ENCODE data around the gene AQP9. TPM values are rescaled to one million over a fixed set of nuclear protein-coding genes. Genes with fewer than 3 reads are reported as not detected.
A peak's percentile ranks its signal among the peaks of the same experiment; 100 is the strongest.

Gene AQP9
- total and polyA plus RNA-seq, 7 donors: 0.12 to 1.8 (median 0.45) TPM

- H3K9me3 ChIP-seq: no peaks in the 10 kb centered on the region
- ATAC-seq (peak in 2 of 4 donors; percentile 54 to 61), DNase-seq (no peak)
- WGBS, 3 donors: 79 to 87% (median 86%) methylated on average over 7 of the region's 7 CpGs
- peaks cover 10% of the 10 kb centered on the region for H3K4me1 ChIP-seq
- intact Hi-C loops (cut with DNase I): no loop called here
- H3K36me3 ChIP-seq (ENCODE audit: insufficient read depth in 1 of 2, low read depth in 1 of 2): no peaks in the 10 kb centered on the region
- no peak overlapping the region for H3K4me3 ChIP-seq
- H3K27me3 ChIP-seq (ENCODE audit: insufficient read depth in 3 of 3, low read length in 2 of 3): no peaks in the 10 kb centered on the region
- no peak overlapping the region for H3K27ac ChIP-seq
- TF ChIP-seq CTCF (IDR thresholded peaks at IDR 0.05): peak; percentile 37
These were observed 74.8 kb downstream of the AQP9 start for GRCh38 chr15:58212909-58213526.

GRCh38 chr15:58213587-58214338, 75.6 kb downstream of the AQP9 start:
- no peaks in the 10 kb centered on the region for H3K9me3 ChIP-seq
- H3K4me3 ChIP-seq: no peak overlapping the region
- WGBS, 3 donors: 32 to 43% (median 33%) methylated on average over 5 of the region's 5 CpGs
- H3K27ac ChIP-seq: no peak overlapping the region
- peaks cover 10% of the 10 kb centered on the region for H3K4me1 ChIP-seq
- no peaks in the 10 kb centered on the region for H3K27me3 ChIP-seq (ENCODE audit: insufficient read depth in 3 of 3, low read length in 2 of 3)
- intact Hi-C loops (cut with DNase I): no loop called here
- no peak for TF ChIP-seq CTCF (IDR thresholded peaks at IDR 0.05)
- no peaks in the 10 kb centered on the region for H3K36me3 ChIP-seq (ENCODE audit: insufficient read depth in 1 of 2, low read depth in 1 of 2)
- no peak for DNase-seq
- ATAC-seq: peak in 1 of 4 donors; percentile 51

- ATAC-seq (no peak), DNase-seq (no peak)
These were observed 76.6 kb downstream of the AQP9 start for GRCh38 chr15:58214591-58215340.

GRCh38 chr15:58217460-58217859, 79.3 kb downstream of the AQP9 start:
- intact Hi-C loops (cut with DNase I): no loop called here
- TF ChIP-seq CTCF (IDR thresholded peaks at IDR 0.05): no peak
- Histone ChIP-seq H3K36me3 (ENCODE audit: insufficient read depth in 1 of 2, low read depth in 1 of 2) (no peaks in the 10 kb centered on the region), H3K9me3 (peaks cover 7% of the 10 kb centered on the region), H3K4me1 (peaks cover 10% of the 10 kb centered on the region), H3K27ac (no peak overlapping the region), H3K27me3 (ENCODE audit: insufficient read depth in 3 of 3, low read length in 2 of 3) (no peaks in the 10 kb centered on the region), H3K4me3 (no peak overlapping the region)
- ATAC-seq: no peak
- 85 to 96% (median 94%) methylated on average over 4 of the region's 4 CpGs for WGBS, 3 donors
- no peak for DNase-seq

More at GRCh38 chr15:58214591-58215340, 76.6 kb downstream of the AQP9 start:
- Histone ChIP-seq H3K4me3 (no peak overlapping the region), H3K4me1 (peaks cover 10% of the 10 kb centered on the region), H3K9me3 (peaks cover 4% of the 10 kb centered on the region), H3K36me3 (ENCODE audit: insufficient read depth in 1 of 2, low read depth in 1 of 2) (no peaks in the 10 kb centered on the region), H3K27me3 (ENCODE audit: insufficient read depth in 3 of 3, low read length in 2 of 3) (no peaks in the 10 kb centered on the region), H3K27ac (no peak overlapping the region)
- intact Hi-C loops (cut with DNase I): no loop called here
- TF ChIP-seq CTCF (IDR thresholded peaks at IDR 0.05): no peak
- 72 to 77% (median 76%) methylated on average over 11 of the region's 11 CpGs for WGBS, 3 donors

All from psoas muscle (tissue), 8 donors.